Lower leg skin (tissue), 4 donors: ENCODE measurements around the gene CALML6. TPM values are rescaled to one million over a fixed set of nuclear protein-coding genes. Genes with fewer than 3 reads are reported as not detected.

Experiments used
- DNase-seq, 2 donors: peaks; one replicate each; pipeline ENCODE4 v3.0.0-alpha.2; 2019; ENCODE audit warnings: low spot score in 2 of 2
- H3K4me3 ChIP-seq: fragments of 200-600 bp; sonication (generic); 2 replicates; pipeline ENCODE4 v1.5.1; 2017; ENCODE audit warnings: mild to moderate bottlenecking, low read depth; ENCODE audit not compliant: poor library complexity, severe bottlenecking
- POLR2A ChIP-seq, 2 donors: fragments of 450-650 bp; IDR thresholded peaks; one replicate each; pipeline ENCODE4 v1.6.1; 2016 to 2017; ENCODE audit warnings: antibody characterized with exemption in 2 of 2, mild to moderate bottlenecking in 1 of 2, moderate library complexity in 1 of 2
- WGBS, 2 donors: methylation state at CpG; one replicate each; pipeline ENCODE4 v1.1.5; 2018; 5-methylcytosine and 5-hydroxymethylcytosine counted together
- intact Hi-C: fragments of 100-400 bp; cut with DNase I; formaldehyde crosslinking; loops from one replicate; pipeline ENCODE4 v1.15.0; 2023; ENCODE audit warnings: low total_unique reads
- total RNA-seq, 4 donors: library from RNA; depleted of rRNA; stranded (reverse); fragments of >200 nt; gene quantifications; one replicate each; pipeline ENCODE4 v1.1.0, GENCODE V29; 2016
- TF ChIP-seq, protein P1 (sequence below), 3 donors: fragments of 450-650 bp; IDR thresholded peaks; one replicate each; pipeline ENCODE4 v1.5.1; 2016; ENCODE audit warnings: antibody characterized with exemption in 3 of 3, mild to moderate bottlenecking in 3 of 3, moderate library complexity in 2 of 3

CALML6 gene
- total RNA-seq, 4 donors from 2014 or later = 0.13 to 0.89 (median 0.65) TPM

DNA sequence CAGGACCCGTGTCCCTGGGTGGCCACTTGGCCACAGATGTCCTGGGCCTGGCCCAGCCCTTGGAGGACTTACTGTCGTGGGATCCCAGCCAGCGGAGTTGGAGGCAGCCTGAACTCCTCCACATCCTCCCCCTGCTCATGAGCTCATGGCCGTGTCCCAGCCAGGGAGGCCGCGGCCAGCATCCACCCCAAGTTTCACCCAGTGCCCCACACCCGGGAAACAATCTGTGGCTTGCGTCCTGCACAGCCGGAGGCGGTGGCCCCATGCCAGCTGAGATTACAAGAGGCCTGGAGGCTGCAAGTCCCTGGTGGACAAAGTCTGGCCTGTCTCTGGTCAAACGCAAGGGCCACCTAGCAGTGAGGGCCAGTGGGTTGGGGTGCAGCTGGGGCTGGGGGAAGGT, 31.5 kb downstream of the CALML6 start:
- H3K4me3 ChIP-seq = no peak overlapping the region
- TF ChIP-seq, protein P1, sequence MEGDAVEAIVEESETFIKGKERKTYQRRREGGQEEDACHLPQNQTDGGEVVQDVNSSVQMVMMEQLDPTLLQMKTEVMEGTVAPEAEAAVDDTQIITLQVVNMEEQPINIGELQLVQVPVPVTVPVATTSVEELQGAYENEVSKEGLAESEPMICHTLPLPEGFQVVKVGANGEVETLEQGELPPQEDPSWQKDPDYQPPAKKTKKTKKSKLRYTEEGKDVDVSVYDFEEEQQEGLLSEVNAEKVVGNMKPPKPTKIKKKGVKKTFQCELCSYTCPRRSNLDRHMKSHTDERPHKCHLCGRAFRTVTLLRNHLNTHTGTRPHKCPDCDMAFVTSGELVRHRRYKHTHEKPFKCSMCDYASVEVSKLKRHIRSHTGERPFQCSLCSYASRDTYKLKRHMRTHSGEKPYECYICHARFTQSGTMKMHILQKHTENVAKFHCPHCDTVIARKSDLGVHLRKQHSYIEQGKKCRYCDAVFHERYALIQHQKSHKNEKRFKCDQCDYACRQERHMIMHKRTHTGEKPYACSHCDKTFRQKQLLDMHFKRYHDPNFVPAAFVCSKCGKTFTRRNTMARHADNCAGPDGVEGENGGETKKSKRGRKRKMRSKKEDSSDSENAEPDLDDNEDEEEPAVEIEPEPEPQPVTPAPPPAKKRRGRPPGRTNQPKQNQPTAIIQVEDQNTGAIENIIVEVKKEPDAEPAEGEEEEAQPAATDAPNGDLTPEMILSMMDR (IDR thresholded peaks at IDR 0.05) = no peak
- TF ChIP-seq POLR2A (IDR thresholded peaks at IDR 0.05) = no peak
- intact Hi-C loops = no loop called here
- WGBS, 2 donors = 28 to 31% methylated on average over 7 to 11 of the region's 11 CpGs
- no peak for DNase-seq

DNA sequence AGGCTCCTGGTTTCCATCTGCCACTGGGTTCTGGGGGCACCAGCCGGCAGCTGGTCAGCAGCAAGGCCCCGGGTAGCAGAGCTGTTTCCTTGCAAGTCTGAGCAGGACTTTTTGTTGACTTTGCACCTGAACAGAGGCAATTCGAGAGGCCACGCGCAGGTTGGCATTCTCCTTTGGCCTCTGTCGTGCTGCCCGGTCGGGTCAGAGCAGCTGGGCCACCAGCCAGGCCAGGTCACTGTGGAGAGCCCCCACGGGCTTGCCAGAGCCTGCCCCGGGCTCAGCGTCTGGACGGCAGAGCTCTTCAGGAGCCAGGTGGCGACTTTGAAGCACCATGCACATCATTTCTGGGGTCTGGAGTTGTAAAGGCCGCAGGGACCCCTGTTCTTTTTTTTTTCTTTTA, 32.4 kb downstream of the CALML6 start:
- no peak for TF ChIP-seq POLR2A (IDR thresholded peaks at IDR 0.05)
- TF ChIP-seq, protein P1 (IDR thresholded peaks at IDR 0.05) = no peak
- intact Hi-C loops = no loop called here
- no peak for DNase-seq

DNA sequence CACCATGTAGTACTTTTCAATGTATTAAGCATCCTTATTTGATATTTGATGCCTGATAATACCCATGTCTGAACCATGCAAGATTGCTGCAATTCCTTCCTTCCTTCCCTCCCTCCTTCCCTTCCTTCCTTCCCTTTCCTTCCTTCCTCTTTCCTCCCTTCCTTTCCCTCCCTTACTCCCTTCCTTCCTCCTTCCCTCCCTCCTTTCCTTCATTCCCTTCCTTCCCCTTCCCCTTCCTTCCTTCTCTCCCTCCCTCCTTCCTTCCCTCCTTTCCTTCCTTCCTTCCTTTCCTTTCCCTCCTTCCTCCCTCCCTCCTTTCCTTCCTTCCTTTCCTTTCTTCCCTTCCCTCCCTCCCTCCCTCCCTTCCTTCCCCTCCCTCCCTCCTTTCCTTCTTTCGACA, 33.7 kb downstream of the CALML6 start:
- DNase-seq = no peak
- intact Hi-C loops = no loop called here
- TF ChIP-seq, protein P1 (IDR thresholded peaks at IDR 0.05) = no peak
- no peak for TF ChIP-seq POLR2A (IDR thresholded peaks at IDR 0.05)
- 33 to 60% methylated on average over 1 of the region's 1 CpG for WGBS, 2 donors
- H3K4me3 ChIP-seq = no peak overlapping the region

More for the DNA sequence above, 32.4 kb downstream of the CALML6 start:
- H3K4me3 ChIP-seq = no peak overlapping the region
- WGBS, 2 donors = 63 to 68% methylated on average over 14 of the region's 14 CpGs

DNA sequence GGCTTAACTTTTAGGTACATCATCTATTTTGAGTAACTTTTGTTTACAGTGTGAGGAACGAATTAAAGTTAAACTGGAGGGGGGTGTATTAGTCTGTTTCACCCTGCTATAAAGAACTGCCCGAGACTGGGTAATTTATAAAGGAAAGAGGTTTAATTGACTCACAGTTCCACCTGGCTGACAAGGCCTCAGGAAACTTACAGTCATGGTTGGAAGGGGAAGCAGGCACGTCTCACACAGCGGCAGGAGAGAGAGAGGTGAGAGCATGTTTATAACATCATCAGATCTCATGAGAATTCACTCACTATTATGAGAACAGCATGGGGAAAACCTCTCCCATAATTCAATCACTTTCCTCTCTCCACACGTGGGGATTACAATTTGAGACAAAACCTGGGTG, 35.9 kb downstream of the CALML6 start:
- no peak for TF ChIP-seq POLR2A (IDR thresholded peaks at IDR 0.05)
- TF ChIP-seq, protein P1 (IDR thresholded peaks at IDR 0.05) = no peak
- 76 to 89% methylated on average over 5 of the region's 5 CpGs for WGBS, 2 donors
- H3K4me3 ChIP-seq = no peak overlapping the region
- intact Hi-C loops = no loop called here
- no peak for DNase-seq

DNA sequence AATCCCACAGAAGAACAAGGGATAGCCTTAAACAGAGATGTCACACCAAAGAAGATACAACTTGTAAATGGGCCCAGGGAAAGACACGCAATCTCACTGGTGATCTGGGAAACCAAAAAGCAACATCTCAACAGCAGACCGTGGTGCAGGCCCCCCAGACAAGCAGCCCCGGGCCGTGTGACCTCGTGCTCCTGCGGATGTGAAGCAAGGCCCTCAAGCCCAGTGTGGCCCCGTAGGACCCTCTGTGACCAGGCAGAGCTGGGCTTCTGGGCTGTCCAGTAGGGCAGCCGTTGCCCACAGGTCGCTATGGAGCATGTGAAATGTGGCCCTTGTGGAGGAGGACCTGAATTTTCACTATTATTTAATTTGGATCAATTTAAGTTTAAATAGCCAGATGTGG, 39.0 kb downstream of the CALML6 start:
- WGBS, 2 donors = 86 to 87% methylated on average over 9 of the region's 9 CpGs
- DNase-seq = no peak
- intact Hi-C loops = no loop called here
- no peak for TF ChIP-seq POLR2A (IDR thresholded peaks at IDR 0.05)
- TF ChIP-seq, protein P1 (IDR thresholded peaks at IDR 0.05) = no peak
- no peak overlapping the region for H3K4me3 ChIP-seq

DNA sequence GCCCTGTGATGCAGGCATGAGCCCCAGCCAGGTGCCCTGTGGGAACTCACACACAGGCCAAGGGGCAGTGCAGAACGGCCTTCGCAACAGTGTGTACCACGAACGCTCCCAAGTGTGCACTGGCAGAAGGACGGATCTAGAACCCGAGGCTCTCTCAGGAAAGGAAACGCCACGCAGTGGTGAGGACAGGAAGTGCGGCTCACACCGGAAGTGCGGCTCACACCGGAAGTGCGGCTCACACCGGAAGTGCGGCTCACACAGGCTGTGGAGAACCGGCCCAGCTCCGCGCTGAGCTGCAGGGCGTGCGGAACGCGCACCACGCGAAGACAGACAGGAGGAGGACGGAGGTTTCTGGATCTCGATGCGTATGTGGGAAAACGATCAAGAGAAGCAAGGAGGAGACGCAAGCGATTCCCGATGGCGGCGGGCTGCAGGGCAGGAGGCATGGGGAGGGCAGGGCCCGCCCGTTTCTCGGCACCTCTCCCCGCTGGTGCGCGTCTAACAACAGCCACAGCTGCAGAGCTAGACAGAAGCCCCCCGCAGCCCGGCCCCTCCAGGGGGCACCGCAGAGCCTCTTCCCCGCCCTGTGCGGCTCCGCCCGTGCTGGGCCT, 39.9 kb downstream of the CALML6 start:
- 88 to 93% methylated on average over 45 to 46 of the region's 46 CpGs for WGBS, 2 donors
- no peak overlapping the region for H3K4me3 ChIP-seq
- intact Hi-C loops = loop anchor here (5.0 kb wide), 1 partner anchor 92 kb away; no protein-coding TSS in a partner anchor
- no peak for DNase-seq
- no peak for TF ChIP-seq POLR2A (IDR thresholded peaks at IDR 0.05)
- TF ChIP-seq, protein P1 (IDR thresholded peaks at IDR 0.05) = no peak
